NOMO-1 treated with DMSO at 0.1 percent for 48 hours (cell line): ENCODE results near the gene MAL.

Experiments
- DNase-seq: peaks from one replicate; lab custom pipeline; 2025; ENCODE audit not compliant: unreplicated experiment; lab: John Stamatoyannopoulos, UW

The MAL gene

DNA sequence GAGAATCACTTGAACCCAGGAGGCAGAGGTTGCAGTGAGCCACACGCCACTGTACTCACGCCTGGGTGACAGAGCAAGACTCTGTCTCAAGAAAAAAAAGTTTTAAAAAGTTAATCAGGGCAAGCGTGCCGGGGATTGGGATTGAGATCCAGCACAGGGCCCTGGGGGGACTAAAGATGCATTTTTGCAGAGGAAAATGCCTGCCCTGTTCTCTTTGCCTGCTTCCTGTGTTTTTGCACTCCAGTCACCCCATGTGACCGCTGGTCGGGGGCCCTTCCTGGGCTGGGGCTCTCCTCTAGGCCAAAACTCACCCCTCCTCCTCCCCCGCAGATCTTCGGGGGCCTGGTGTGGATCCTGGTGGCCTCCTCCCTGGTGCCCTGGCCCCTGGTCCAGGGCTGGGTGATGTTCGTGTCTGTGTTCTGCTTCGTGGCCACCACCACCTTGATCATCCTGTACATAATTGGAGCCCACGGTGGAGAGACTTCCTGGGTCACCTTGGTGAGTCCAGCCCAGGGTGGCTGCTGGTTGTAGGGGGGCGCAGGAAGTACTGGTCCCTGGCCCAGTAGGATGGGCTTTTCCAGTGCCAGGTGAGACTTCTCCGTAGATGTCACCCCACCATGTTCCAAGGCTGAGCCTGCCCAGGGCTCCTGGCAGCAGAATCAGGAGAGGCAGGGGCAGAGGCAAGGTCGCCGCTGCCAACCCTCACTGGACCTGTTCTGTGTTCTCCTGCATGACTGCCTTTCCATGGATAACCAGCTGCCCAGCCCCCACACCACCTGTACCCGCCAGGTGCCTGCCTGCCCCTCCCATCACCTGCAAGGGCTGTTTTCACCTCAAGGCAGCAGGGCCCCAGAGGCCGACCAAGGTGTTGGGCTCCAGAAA, 22.4 kb downstream of the MAL start:
- DNase-seq, result no peak

DNA sequence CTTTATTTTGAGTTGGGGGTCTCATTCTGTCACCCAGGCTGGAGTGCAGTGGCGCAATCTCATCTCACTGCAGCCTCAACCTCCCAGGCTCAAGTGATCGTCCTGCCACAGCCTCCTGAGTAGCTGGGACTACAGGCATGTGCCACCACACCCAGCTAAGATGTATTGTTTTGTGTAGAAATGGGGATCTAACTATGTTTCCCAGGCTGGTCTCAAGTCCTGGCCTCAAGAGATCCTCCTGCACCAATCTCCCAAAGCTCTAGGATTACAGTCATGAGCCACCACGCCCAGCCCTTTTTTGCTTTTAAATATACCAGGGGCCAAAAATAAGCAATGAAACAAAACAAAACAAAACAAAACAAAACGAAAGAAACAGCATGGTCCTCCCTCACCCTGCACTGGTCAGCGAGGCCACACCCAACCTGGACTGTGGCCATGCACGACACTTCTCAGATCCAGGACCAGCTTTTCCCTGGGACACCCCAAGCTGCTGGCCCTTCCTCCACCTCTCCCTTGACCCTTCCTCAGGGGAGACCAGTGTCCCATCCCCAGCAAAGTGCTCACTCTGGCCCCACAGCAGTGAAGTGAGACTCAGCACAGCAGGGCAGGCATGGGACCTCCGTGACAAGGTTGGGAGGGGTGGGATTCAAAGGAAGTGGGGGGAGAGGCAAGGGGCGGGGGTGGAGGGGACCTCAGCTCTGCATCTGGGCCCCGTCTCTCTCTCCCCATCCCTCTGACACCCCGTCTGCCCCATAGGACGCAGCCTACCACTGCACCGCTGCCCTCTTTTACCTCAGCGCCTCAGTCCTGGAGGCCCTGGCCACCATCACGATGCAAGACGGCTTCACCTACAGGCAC, 23.5 kb downstream of the MAL start:
- no peak for DNase-seq

DNA sequence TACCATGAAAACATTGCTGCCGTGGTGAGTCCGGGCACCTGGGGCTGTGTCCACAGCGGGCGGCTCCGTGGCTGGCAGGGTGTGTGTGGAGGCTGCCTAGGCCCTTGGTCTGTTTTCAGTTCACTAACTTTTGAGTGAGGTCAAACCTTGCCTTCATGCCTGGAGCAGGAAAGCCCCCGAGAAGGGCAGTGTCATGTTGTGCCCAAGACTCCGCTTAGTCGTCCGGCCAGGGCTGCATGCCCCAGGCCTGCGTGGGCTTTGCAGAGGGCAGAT, 24.1 kb downstream of the MAL start:
- DNase-seq, result no peak

DNA sequence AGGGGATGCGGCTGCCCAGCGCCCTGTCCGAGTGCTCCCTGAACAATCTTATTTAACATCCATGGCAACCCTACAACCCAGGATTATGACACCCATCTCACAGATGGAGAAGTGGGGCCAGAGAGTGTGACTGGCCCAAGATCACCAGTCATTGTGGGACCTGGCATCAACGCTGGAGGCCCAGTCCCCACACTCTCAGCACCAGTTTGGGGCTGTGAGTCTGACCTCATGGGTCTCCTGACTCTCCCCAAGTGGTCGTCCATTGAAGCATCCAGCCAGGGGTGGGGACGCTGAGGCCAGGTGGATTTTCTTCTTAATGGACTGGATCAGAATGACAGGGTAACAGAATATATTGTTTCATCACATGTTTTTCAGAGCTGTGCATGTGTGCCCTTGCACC, 24.5 kb downstream of the MAL start:
- no peak for DNase-seq

DNA sequence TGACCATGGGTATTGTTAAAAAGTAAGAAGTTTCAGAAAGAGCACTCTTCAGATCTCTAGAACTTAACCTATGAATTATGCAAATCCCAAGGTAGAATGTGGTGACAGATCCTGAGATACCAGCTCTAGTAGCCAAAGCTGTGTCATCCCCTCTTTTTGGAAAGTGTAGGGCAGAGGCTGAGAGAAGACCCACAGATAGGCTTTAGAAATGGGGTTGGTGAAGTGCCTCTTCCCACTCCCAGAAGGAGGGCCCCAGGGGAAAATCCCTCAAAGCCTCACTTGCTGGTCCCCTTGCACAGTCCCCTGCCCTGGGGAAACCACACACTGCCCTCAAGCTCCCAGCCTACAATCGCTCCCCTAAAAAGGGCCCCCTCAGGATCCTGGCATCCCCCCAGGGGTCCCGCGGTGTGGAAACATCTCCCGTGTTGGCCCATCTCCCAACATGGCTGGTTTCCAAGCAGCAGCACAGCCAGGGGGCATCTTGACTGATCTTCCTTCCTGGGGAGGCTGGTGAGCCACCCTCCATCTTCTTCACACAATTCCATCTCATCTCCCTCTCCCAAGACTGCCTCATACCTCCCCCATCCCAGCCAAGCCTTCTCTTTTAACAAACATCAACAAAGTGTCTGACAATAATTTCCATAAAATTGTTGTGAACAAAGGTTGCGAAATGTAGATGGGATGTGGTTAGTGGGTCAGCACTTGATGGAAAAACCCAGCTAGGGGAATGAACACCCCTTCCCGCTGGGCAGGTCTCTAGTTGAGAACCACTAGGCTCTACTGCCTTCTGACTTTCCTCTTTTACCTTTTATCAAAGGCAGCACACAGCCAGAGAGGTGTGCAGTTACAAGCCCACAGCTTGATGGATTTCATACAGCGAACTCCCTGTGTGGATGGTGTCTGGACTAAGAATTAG, 25.1 kb downstream of the MAL start:
- no peak for DNase-seq

DNA sequence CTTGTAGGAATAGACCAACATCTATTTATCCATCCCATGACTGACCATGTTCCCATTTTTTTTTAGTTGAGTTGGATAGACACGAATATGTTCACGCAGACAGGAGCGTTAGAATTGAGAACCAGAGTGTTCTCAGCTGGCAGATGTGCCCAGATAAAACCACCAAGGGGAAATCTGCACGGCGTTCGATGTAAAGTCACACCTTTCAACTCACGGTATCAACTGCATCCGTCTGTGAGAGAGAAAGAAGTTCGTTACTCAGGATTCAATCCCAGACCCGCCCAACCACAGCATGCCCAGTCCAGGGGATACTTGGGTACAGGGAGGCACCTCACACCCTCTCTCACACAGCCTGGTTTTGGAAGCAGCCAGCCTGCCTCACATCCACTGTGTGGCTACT, 26.1 kb downstream of the MAL start:
- no peak for DNase-seq

GRCh38 chr2:95052307-95052706, 26.8 kb downstream of the MAL start:
- DNase-seq, result no peak

- no peak for DNase-seq
Observed at GRCh38 chr2:95052804-95053479, 27.4 kb downstream of the MAL start.

GRCh38 chr2:95053543-95053942, 28.0 kb downstream of the MAL start:
- no peak for DNase-seq

- no peak for DNase-seq
Observed at GRCh38 chr2:95054016-95054415, 28.5 kb downstream of the MAL start.

- no peak for DNase-seq
Observed at GRCh38 chr2:95055262-95055661, 29.8 kb downstream of the MAL start.

DNA sequence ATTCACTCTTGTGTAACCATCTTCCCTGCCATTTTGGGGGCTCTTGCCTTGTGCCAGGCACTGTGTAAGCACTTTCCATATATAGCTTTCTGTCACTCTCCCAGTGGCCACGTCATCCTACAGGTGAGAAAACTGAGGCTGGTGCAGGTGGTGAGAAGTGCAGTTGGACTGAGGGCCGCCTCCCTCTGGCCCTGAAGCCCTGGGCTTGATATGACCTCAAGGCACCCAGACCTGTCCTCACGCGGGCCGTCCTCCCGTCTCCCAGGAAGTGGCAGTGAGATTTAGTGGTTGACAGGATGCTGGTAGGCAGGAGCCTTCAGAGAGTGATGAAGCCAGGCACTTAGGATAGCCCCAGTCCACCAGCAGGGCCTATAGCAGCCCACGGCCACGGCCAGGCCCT, 30.5 kb downstream of the MAL start:
- no peak for DNase-seq

GRCh38 chr2:95056461-95057459, 31.3 kb downstream of the MAL start:
- no peak for DNase-seq

GRCh38 chr2:95057535-95058370, 32.2 kb downstream of the MAL start:
- DNase-seq, result no peak

- DNase-seq, result no peak
Observed at GRCh38 chr2:95058466-95058988, 33.0 kb downstream of the MAL start.

- no peak for DNase-seq
Observed at GRCh38 chr2:95058989-95059641, 33.6 kb downstream of the MAL start.

DNA sequence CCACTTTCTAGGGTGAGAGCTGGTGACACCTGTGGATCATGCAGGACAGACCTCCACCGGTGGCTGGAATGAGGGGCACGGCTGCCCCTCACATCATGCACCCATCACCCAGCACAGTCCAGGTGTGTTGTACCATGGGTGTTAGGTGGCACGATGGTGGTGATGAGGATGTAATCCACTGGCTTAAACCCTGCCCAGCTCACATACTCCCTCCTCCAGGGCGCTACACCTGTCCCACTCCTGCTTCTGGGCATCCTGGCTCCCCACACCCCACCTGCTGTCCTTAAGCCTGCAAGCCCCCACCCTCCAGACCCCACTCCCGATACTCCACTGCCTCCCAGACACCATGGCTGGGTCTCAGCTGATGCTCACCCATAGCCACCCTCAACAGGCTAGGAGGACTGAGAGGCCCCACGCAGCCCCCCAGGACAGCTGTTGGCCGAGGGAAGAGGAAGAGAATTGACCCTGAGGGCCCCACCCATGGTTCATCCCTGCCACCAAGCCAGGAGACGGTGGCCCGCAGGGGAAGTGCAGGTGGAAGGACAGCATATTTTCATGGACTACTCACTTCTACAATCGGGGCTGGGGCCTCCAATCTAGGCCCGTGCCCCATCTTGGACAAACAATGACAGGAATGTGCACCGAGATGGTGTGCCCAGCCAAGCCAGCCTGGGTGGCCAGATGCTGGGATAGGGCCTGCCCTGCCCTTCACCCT, 34.3 kb downstream of the MAL start:
- DNase-seq, result no peak
